Duodenal mucosa (tissue), 2 donors: ENCODE results near the gene FBN1.

Experiments used
- H3K27ac ChIP-seq: one replicate; pipeline ENCODE4 v1.7.0; 2013; ENCODE audit warnings: low read depth, low read length
- H3K27me3 ChIP-seq, 2 donors: one replicate each; pipeline ENCODE4 v1.7.0; 2013; ENCODE audit warnings: low read length in 2 of 2, control low read depth in 1 of 2; ENCODE audit not compliant: insufficient read depth in 2 of 2, control insufficient read depth in 1 of 2
- H3K36me3 ChIP-seq, 2 donors: one replicate each; pipeline ENCODE4 v1.7.0; 2013; ENCODE audit warnings: low read length in 2 of 2, control low read depth in 1 of 2; ENCODE audit not compliant: insufficient read depth in 2 of 2, control insufficient read depth in 1 of 2
- H3K4me1 ChIP-seq, 2 donors: one replicate each; pipeline ENCODE4 v1.7.0; 2013; ENCODE audit warnings: low read length in 2 of 2, control low read depth in 1 of 2; ENCODE audit not compliant: insufficient read depth in 2 of 2, control insufficient read depth in 1 of 2
- H3K4me3 ChIP-seq, 2 donors: one replicate each; pipeline ENCODE4 v1.7.0; 2013; ENCODE audit warnings: low read length in 2 of 2, low read depth in 1 of 2
- H3K9ac ChIP-seq, 2 donors: one replicate each; pipeline ENCODE4 v1.7.0; 2013; ENCODE audit warnings: low read length in 2 of 2, low read depth in 1 of 2
- H3K9me3 ChIP-seq, 2 donors: one replicate each; pipeline ENCODE4 v1.7.0; 2013; ENCODE audit warnings: low read length in 2 of 2, control low read depth in 1 of 2; ENCODE audit not compliant: control insufficient read depth in 1 of 2

Gene FBN1

DNA sequence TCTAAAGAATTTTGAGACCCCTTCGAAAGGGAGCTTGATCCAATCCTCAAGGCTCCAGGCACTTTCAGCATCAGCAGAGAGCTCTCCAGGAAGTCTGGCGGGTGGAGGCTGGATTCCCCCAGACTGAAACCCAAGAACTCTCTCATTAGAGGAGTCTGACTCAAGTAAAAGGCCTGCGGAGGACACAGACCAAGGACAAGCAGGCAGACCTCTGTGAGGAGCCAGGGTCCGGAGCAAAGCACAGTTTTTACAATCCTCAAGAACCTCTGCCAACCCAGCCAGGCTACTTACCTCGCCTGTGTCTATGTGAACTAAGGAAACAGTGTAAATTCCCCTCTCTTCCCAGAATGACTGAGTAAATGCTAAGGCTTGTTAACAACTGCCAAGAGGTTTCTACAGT lies 86.2 kb downstream of the FBN1 start:
- H3K9ac ChIP-seq = no peak overlapping the region
- no peak overlapping the region for H3K4me3 ChIP-seq

DNA sequence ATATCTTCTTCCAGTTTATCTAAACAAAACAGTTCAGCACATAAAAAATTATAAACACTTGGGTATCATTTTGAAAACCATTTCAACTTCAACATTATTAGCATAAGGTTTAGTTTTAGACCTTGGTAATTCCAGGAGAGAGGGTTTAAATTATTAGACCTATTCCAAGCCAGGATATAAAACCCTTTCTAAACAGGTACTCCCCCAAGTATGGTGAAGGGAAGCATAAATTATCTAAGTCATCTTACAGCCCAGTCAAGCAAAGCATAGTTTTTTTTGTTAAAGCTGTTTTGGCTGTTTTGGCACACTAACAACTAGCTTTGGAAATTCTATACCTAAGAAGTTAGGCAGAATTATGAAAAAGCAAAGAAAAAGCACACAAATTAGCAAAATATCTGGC lies 87.3 kb downstream of the FBN1 start:
- H3K27me3 ChIP-seq = no peaks in the 10 kb centered on the region
- no peak overlapping the region for H3K4me3 ChIP-seq
- H3K27ac ChIP-seq = no peak overlapping the region
- no peaks in the 10 kb centered on the region for H3K4me1 ChIP-seq
- H3K36me3 ChIP-seq = no peaks in the 10 kb centered on the region
- no peak overlapping the region for H3K9ac ChIP-seq
- H3K9me3 ChIP-seq = no peaks in the 10 kb centered on the region

More for the DNA sequence above, 86.2 kb downstream of the FBN1 start:
- Histone ChIP-seq H3K27ac (no peak overlapping the region), H3K27me3 (no peaks in the 10 kb centered on the region), H3K36me3 (no peaks in the 10 kb centered on the region), H3K9me3 (no peaks in the 10 kb centered on the region), H3K4me1 (no peaks in the 10 kb centered on the region)

DNA sequence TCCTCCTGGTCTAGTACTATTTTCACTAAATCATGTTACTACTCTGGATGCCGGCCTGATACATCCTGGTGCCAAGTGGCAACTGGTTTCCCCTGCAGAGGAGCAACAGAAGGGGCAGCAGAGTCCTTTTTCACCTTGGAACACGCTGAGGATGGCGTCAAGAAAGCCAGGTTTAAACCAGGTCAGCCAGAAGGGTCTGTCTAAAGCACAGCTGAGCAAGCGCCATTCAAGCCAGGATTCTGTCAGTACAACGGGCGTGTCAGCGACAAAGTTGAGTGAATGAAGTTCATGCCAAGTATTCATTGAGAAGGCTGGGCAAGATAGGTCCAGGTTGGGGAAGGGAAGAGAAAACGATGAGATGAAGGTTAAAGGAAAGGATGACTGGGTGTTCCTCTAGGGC lies 88.2 kb downstream of the FBN1 start:
- Histone ChIP-seq H3K27me3 (no peaks in the 10 kb centered on the region), H3K4me3 (no peak overlapping the region), H3K4me1 (no peaks in the 10 kb centered on the region), H3K27ac (no peak overlapping the region), H3K36me3 (no peaks in the 10 kb centered on the region), H3K9ac (no peak overlapping the region), H3K9me3 (no peaks in the 10 kb centered on the region)

DNA sequence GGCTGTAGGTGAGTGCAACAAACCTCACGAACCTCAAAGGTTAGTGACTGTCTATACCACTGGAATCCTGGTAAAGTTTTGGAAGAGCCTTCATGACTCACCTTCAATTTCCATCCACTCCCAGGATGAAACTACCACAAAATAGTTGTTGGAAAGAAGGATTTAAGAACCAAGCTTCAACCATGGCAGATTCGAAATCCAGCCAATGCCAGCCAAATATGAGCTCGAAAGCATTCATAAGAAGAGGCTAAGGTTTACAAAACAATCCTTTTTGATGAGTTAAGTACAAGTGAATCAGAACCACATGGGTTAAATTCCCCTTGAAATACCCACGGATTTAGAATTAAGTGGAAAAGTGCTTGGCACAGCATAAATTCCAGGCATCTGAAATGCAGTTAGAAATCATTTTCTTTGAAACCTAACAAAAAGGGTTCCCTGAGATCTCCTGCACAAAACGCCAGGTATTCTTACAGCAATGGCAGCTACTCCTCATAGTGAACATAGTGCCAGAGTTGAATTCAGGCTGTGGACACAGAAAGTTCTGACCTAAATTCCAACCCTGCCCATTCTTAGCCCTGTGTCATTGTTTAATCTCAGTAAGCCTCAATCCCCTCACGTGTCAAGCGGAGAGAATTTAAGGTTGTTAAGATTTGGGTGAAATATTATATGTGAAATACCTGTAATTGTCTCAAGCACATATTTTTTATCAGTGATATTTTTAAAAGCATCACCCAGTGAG lies 89.2 kb downstream of the FBN1 start:
- no peaks in the 10 kb centered on the region for H3K9me3 ChIP-seq
- H3K27ac ChIP-seq = no peak overlapping the region
- no peaks in the 10 kb centered on the region for H3K36me3 ChIP-seq
- no peaks in the 10 kb centered on the region for H3K27me3 ChIP-seq
- no peak overlapping the region for H3K9ac ChIP-seq
- H3K4me1 ChIP-seq = no peaks in the 10 kb centered on the region
- H3K4me3 ChIP-seq = no peak overlapping the region

DNA sequence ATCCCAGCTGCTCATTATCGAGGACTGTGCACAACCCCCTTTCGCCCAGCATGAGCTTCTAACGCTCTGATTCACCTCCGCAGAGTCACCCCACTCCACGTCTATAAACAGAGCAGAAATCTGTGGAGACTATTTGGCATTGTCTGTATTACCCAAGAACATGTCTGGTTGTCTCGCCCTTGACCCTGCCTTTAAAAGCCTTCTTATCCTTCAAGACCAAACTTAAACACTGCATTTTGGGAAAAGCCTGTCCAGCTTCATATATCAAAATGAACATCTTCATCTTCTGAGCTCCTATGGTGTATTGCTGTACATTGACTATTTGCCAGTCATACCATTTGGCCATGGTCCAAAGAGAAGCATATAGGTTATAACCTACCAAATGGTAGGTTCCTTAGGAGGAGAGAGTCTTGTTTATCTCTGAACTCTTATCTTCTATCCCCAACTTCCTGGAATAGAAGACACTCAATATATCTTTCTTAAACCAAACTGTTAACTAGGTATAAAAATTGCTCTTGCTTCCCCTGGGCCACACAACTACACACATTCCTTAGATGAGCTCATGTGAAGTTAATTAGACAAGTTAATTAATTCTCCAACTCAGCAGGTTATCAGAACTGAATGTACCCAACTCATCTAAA lies 90.1 kb downstream of the FBN1 start:
- no peaks in the 10 kb centered on the region for H3K9me3 ChIP-seq
- H3K27ac ChIP-seq = no peak overlapping the region
- no peaks in the 10 kb centered on the region for H3K4me1 ChIP-seq
- H3K27me3 ChIP-seq = no peaks in the 10 kb centered on the region
- H3K4me3 ChIP-seq = no peak overlapping the region
- no peak overlapping the region for H3K9ac ChIP-seq
- no peaks in the 10 kb centered on the region for H3K36me3 ChIP-seq

DNA sequence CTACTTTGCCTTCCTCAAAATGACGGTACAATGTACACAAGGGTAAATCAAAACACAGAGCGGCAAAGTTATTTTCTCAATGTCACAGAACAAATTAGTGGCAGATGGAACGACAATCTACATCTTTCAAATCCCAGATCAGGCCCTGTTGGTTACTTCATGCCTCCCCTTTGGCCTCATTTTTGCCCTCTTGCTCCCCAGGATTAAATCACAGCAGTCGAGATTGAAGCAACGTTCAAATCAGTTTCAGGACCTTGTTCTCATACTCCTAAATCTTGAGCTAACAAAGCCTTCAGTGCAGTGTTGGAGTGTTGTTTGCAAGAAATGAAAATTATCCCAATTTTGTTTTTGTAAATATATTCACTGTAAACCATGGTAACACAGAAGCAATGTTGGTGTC lies 91.4 kb downstream of the FBN1 start:
- no peak overlapping the region for H3K27ac ChIP-seq
- H3K4me3 ChIP-seq = no peak overlapping the region
- no peaks in the 10 kb centered on the region for H3K4me1 ChIP-seq

DNA sequence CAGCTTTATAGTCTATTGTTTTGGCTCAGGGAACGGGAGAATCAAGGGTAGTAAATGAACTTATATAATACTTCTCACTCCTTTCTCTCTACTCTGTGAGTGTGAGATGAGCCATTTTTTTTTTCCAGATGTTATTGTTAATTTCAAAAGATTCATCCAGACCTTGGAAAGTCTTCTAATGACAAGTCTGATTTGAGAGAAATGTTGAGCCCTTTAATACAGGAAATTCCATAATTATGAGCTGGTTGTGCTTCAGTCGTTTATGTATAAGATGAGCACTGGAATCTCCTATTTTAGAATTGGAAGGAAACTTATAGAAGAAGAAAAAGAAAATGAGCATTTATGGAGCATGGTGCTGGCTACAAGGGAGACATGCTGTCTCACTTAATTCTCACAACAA lies 92.0 kb downstream of the FBN1 start:
- H3K9ac ChIP-seq = no peak overlapping the region
- no peak overlapping the region for H3K4me3 ChIP-seq
- no peaks in the 10 kb centered on the region for H3K36me3 ChIP-seq
- H3K27ac ChIP-seq = no peak overlapping the region
- H3K4me1 ChIP-seq = no peaks in the 10 kb centered on the region
- H3K9me3 ChIP-seq = no peaks in the 10 kb centered on the region
- H3K27me3 ChIP-seq = no peaks in the 10 kb centered on the region

More for the DNA sequence above, 91.4 kb downstream of the FBN1 start:
- Histone ChIP-seq H3K9ac (no peak overlapping the region), H3K27me3 (no peaks in the 10 kb centered on the region), H3K36me3 (no peaks in the 10 kb centered on the region), H3K9me3 (no peaks in the 10 kb centered on the region)

DNA sequence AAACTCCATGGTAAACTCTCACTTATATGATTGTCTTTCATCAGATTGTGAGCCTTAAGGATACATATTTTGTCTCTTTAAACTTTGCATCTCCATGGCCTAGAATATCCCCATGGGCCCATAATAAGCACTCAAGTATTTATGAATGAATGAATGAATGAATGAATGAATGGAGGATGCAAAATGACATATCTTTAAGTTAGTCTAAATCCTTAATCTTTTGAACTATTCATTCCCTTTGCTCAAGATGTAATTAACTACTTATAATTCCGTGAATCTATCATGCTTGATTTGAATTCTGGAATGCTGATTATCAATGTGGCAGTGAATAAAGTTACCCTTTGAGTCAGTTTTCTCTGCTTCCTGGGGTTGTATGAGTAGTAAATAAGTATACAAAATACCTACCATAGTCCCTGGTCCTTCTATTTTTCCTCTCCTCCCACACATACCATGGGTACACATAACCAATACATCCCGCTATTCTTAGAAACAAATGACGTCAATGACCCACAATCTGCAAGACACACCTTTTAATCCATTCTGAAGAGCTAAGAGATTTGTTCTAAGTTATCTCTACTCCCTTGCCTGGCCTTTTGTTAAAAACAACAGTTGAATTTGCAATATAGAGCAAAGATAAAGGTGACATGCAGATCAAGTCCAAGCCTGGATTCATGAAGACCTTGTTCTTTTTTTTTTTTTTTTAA lies 94.5 kb downstream of the FBN1 start:
- Histone ChIP-seq H3K36me3 (no peaks in the 10 kb centered on the region), H3K9ac (no peak overlapping the region), H3K4me3 (no peak overlapping the region), H3K27ac (no peak overlapping the region), H3K27me3 (no peaks in the 10 kb centered on the region), H3K9me3 (no peaks in the 10 kb centered on the region), H3K4me1 (no peaks in the 10 kb centered on the region)

DNA sequence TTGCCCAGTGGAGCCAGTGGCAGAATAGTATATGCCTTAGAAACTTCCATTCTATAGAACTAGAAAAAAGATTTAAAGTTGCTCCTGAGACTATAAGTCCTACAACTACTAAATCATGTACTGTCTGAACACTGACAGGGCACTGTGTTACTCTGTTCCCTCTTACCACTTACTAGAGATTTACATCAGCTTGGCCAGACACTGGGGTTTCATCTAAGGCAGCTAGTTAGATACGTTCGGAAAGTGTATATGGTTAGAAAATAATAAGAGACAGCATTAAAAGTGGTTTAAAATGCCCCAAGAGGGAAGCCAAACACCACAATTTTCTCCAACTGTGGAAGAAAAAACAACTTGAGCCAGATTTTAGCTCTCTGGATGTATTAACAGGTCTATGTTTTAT lies 97.1 kb downstream of the FBN1 start:
- Histone ChIP-seq H3K27ac (no peak overlapping the region), H3K27me3 (no peaks in the 10 kb centered on the region), H3K36me3 (no peaks in the 10 kb centered on the region), H3K9ac (no peak overlapping the region), H3K4me3 (no peak overlapping the region), H3K9me3 (no peaks in the 10 kb centered on the region), H3K4me1 (no peaks in the 10 kb centered on the region)

DNA sequence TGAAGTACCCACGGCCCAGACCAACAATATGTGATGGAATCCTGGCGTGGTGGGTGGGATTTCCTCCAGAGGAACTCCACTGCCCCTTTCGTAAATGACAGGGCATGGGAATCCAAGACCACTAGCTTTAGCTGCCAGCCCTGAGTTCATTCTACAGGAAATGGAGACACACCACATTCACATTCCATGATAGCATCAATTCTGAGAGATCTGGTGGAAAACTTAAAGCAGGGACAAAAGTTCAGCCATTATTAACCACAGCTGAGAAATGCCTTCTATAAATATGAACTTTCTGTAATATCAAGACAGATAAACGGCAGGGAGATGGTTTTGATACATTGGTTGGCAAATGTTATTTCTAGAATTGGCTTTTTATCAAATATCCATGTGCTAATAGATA lies 98.2 kb downstream of the FBN1 start:
- Histone ChIP-seq H3K4me1 (no peaks in the 10 kb centered on the region), H3K4me3 (no peak overlapping the region), H3K9ac (no peak overlapping the region), H3K27ac (no peak overlapping the region), H3K27me3 (no peaks in the 10 kb centered on the region), H3K9me3 (no peaks in the 10 kb centered on the region), H3K36me3 (no peaks in the 10 kb centered on the region)
